ENCODE data around the gene PLXNA1.
A peak's percentile ranks its signal among the peaks of the same experiment; 100 is the strongest.

Gene PLXNA1

DNA sequence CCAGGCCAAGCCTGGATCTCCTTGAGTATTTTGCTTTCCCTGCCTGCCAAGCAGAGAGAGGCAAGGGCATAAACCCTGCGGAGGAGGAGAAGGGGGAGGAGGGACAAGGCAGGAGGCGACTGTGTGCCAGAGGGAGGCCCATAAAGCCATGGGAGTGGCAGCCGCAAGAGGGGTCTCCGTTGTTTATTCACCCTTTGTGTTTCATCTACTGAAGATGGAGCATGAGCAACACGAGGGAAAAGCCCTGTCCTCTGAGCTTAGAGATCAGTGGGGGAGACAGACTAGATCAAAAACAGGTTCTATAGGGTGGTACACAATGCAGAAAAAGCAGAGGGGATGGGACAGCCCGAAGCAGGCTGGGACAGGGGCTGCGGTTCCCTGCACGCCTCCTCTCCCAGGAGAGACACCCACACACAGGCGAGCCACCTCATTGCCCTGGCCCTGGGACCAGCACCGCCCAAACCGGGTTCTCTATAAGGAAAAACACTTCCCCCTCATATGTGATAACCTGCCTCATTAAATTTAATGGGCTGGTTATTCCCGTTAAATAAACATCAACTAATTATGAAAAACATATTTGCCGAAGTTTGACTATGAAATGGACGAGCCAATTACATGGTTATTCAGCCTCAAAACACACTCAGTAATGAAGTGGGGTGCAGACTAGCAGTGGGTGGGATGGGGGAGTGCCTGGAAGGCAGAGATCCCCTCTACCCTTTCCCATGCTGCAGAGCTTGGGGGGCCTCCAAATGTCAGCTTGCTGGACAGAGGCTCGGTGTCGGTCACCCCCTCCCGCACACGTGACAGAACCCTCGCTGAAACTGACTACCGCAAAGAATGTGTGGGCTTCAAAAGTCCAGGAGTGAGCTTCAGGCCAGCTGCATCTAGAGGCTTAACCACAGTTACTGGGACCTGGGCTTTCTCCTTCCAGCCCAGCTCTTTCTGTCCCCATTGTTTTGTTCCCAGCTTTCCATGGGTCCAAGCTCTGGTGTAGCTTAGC is 14.2 kb upstream of the PLXNA1 start:
- no peak for DNase-seq

DNA sequence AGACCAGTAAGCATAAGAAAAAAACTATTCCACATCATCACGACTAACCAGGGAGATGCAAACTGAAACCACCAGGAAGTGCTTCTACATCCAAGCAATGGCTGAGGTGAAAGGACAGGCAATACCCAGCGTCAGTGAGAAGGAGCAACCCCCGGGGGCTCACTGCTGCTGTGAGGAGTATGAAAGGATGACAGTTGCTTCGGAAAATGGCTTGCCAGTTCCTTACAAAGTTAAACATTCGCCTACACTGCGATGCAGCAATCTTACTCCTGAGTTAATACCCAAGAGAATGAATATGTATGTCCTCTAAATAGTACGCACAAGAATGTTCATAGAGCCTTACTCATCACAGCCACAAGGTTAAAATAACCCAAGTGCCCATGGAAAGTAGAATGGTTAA is 13.3 kb upstream of the PLXNA1 start:
- no peak for DNase-seq

DNA sequence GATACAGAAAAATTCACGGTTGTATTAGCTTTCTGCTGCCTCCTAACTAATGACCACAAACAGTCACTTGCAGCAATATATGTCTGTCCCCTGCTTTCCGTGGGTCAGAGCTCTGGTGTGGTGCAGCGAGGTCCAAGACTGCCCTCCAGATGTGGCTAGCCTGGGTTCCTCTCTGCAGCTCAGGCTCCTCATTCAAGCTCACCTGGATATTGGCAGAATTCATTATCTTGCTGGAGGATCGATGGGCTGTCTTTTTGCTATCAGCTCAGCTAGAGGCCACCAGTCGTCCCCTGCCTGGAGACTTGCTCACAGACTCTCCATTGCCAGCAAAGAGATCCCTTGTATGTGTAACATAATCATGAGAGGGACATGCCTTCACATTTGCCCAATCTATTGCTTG is 12.8 kb upstream of the PLXNA1 start:
- DNase-seq = no peak

GRCh38 chr3:126970921-126971320 is 12.0 kb upstream of the PLXNA1 start:
- DNase-seq = no peak

GRCh38 chr3:126971891-126972351 is 11.0 kb upstream of the PLXNA1 start:
- DNase-seq = no peak

- no peak for DNase-seq
Observed at GRCh38 chr3:126972866-126973265, 10.0 kb upstream of the PLXNA1 start.

GRCh38 chr3:126973814-126974213 is 9.1 kb upstream of the PLXNA1 start:
- no peak for DNase-seq

GRCh38 chr3:126974756-126975155 is 8.2 kb upstream of the PLXNA1 start:
- no peak for DNase-seq

DNA sequence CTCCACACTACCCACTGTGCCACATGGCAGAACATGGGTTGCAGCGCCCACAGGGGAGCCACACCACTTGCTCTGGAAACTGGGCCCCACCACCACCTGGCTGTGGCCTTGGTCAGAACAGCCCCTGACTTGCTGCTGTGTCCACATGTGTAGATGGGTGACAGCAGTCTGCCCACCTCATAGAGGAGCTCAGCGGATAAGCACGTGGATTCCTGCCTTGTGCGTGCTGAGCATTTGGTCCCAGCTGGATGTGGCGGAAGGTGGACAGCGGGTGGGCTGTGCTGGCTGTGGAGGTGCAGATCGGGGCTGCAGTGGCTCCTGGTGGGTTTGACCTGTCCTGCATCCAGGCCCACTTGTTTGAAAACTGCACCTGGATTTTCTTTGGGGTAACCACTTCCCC is 6.0 kb upstream of the PLXNA1 start:
- no peak for DNase-seq

- DNase-seq = no peak
Observed at GRCh38 chr3:126977821-126978220, 5.1 kb upstream of the PLXNA1 start.

- DNase-seq = no peak
Observed at GRCh38 chr3:126978291-126978690, 4.6 kb upstream of the PLXNA1 start.

DNA sequence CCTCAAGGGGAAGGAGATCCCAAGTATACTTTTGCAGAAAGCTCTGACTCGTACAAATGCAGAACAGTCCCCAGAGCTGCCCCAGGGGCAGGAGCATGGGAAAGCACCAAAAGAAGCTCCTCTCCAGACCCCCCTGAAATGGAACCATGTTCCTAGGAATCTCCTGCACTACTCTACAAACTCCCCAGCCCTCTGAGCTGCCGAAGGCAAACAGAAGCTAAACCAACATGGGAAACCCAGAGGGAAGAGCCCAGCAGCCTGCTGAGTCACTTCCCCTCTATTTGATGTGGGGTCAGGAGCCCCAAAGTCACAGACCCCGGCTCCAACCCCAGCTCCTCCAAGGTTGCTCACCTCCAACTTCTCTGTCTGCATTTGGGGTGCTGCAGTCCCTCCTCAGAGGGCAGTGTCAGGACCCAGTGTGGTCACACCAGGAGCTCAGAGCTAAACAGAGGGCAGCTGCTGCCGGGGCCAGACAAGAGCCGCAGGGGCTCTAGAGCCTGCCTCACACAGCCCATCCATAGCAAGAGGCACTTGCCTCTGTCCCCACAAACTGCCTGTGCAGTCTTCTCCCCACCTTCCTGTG is 3.8 kb upstream of the PLXNA1 start:
- DNase-seq = no peak

DNA sequence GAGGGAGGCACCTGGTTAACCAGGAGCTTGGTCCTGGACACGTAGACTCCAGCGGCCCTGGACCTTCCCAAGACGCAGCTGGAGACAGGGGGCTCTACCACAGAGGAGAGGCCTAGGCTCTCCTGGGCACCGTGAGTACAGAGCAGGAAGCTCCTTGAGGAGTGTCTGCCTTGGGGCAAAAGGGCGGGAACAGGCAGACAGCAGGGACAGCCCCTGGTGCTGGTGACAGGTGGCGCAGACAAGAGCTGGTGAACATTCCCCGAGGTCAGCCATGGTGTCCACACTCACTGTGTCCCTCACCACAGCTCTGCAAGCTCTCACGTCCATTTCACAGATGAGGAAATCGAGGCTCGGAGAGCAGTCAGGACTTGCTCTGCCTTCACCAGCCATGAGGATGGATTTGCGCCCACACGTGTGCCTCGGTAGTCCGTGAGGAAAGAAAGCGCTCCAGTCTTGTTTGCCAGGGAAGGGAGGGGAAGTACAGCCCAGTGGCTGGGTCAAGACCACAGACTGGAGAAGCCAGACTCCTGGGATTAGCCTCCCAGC is 2.6 kb upstream of the PLXNA1 start:
- no peak for DNase-seq

GRCh38 chr3:126982126-126982470 is 817 bp upstream of the PLXNA1 start:
- peak; percentile 10 for DNase-seq

DNA sequence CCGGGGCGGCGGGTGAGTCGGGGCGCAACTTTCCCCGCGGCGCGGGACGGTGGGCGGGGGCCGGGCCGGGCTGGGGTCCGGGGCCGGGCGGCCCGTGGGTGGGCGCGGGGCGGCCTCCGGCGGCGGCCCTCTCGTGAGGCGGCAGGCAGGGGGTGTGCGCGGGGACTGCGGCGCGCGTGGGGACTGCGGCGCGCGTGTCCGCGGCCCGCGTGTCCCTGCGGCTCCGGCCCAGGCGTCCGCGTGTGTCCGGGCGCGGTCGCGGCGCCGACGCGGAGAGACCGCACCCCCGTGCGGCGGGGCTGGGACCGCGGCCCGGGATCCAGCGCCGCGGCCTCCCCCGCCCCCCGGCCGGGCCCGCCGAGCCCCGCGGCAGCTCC is 349 bp downstream of the PLXNA1 start:
- DNase-seq = no peak

GRCh38 chr3:126983653-126984390 is 907 bp downstream of the PLXNA1 start:
- DNase-seq = peak; percentile 11

DNA sequence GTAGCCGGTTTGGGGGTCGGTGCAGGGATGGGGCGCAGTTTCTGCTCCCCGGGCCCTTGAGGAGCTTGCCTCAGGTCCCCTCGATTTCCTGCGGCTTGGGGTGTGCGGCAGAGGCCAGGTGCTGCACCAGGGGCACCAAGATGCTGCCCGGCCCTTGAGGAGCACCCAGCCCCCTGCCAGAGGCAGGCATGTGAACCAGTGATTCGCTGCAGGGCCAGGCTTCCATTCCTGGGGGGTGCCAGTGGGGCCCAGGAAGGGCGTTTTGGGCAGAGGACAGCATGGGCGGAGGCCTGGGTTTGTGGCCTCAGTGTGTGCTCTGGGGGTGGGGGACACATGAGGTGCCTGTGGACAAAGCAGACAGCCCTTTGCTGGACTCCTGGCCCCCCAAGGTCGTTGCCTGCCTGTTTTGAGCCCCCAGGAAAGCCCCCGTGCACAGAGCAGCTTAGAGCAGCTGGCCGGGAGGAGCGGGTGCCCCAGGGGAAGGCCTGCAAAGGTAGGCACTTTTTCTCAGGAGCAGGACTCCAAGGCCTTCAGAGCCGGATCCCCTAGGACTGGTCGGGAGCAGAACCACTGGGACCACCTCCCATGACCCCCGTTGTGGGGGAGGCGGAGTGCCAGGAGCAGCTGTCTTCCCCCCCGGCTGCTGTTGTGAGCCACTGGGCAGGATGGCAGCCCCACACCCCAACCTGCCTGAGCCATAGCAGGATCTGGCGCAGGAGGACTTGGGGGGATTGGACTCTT is 1.6 kb downstream of the PLXNA1 start:
- DNase-seq = no peak

DNA sequence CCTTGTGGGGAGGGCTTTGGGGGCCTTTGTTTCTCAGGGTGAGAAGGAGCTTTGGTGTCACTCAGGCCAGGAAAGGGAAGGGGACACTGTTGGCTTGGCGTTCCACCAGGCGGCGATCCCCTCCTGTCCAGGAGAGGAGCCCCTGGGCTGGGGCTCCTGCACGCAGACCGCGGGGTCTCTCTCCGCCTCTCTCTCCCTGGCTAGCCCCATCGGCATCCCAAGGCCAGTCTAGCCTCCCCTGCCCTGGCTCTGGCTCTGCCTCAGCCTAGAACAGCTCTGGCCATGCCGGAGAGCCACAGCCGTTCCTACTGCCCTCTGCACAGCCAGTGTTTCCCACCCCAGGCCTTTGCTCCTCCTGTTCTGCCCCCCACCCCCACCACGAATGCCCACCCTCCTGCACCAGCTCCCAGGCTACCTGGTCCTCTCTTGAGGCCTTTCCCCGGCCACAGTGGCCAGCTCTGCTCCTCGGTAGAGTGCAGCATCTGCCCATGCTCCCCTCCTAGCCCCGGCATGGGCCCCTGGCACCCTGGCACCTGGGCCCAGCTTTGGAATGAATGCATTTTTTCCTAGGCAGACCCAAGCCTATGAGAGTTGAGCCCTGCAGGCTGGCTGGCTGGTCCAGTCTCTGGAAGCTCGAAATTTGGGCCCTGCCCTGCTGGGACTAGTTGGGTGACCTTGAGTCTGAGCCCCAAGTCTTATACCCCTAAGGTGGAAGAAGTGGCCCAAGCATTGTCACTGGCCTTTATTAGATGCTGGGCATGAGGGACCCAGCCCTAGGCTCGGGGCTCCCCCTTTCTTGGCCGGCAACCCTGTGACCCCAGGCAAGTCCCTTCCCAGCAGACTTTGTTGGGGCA is 2.4 kb downstream of the PLXNA1 start:
- DNase-seq = no peak

DNA sequence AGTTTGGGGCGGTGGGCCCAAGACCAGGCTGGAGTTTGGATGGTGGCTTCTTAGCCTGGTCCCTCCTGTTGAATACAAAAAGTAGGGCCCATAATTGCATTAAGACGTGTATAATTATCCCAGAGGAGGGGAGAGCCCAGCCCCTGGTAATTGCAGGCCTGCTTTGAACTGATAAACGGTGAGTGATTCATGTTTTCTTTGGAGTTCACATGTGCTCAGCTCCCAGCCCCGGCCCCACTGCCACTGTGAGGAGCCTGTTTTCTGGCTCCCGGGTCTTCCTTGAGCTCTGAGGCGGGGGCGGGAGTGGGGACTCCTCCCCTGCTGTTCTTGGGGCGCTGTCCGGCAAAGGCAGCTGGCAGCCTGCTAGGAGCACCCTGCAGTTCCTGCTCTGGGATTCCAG is 3.1 kb downstream of the PLXNA1 start:
- no peak for DNase-seq

DNA sequence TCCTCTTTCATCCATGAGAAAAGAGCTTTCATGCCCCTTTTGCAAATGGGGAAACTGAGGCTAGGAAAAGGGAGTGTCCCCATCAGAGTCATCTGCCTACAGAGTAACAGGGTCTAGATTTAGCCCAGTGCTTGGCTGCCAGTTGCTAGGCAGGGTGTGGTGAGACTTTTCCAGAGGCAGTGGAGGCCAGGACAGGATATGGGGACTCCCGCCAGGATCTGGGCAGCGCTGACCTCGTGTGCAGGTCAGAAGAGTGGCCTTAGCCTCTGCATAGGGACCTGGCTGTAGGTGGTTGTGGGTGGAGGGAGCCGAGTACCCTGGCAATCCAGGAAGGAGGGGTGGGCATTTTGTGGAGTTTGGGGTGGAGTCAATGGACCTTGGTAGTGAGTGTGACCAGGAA is 4.2 kb downstream of the PLXNA1 start:
- DNase-seq = no peak

GRCh38 chr3:126987596-126987995 is 4.7 kb downstream of the PLXNA1 start:
- DNase-seq = no peak
